ENCODE results near the gene WDR35.

Gene WDR35

GRCh38 chr2:20018601-20019152, 28.8 kb upstream of the WDR35 start:
- TF ChIP-seq CTCF (IDR thresholded peaks at IDR 0.05; ENCODE audit: low read depth, low read length) = no peak
- H3K4me3 ChIP-seq (ENCODE audit: low read depth, low read length) = no peak overlapping the region

DNA sequence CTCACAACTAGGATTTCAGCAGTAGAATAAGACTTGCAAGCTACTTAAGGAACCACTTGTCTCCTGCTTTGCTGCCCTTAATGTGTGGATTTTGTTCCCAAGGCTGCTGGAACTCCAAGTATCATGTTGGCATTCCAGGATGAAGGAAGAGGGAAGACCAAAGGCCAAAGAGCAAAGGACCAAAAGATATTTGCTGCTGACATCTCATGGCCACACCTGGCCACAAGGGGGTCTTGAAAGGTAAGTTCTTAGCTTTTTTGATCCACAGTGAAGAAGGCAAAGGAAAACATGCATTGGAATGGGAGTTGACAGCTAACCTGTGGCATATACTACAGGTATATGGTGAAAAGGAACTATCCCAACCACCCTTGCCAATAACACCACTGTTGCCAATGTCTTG, 26.4 kb upstream of the WDR35 start:
- no peak for TF ChIP-seq CTCF (IDR thresholded peaks at IDR 0.05; ENCODE audit: low read depth, low read length)
- no peak overlapping the region for H3K4me3 ChIP-seq (ENCODE audit: low read depth, low read length)

DNA sequence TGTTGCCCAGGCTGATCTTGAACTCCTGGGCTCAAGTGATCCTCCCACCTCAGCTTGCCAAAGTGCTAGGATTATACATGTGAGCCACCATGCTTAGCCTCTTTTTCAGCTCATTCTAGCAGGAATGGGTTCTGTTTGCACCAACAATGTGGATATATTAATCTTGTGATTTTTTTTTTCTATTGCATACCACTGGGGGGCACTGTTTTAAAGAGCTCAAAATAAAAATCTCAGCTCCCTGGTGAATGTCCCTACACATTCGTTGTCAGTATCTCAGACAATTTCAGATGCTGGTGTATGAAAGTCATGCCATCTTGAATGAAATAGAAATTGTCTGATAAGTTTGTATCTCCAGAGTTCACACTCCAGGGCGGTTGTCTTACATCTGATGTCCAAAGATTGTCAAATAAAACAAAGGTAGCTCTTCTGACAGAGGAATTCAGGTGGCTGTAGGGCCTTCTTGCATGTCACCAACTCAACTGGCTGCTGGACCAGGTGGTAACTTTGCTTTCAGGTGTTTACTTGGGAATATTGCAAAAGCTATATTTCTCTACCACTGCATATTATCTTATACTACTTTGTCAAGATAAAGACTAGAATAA, 25.7 kb upstream of the WDR35 start:
- no peak overlapping the region for H3K4me3 ChIP-seq (ENCODE audit: low read depth, low read length)
- no peak; the same call in 1 of the 2 replicates for TF ChIP-seq CTCF (IDR thresholded peaks at IDR 0.05; ENCODE audit: low read depth, low read length)

- H3K4me3 ChIP-seq (ENCODE audit: low read depth, low read length) = peak overlapping the region; percentile 49; the same call in 1 of the 2 replicates
- TF ChIP-seq CTCF (IDR thresholded peaks at IDR 0.05; ENCODE audit: low read depth, low read length) = no peak
Observed at GRCh38 chr2:20013126-20013849, 23.4 kb upstream of the WDR35 start.

GRCh38 chr2:20012282-20013125, 22.6 kb upstream of the WDR35 start, which contains the start of gene MATN3:
TSS of gene MATN3 (minus strand) at chr2:20012668. CDS start at chr2:20012631, 37 bp downstream.
- H3K4me3 ChIP-seq (ENCODE audit: low read depth, low read length) = peak within 1 kb of the TSS; percentile 49
- TF ChIP-seq CTCF (IDR thresholded peaks at IDR 0.05; ENCODE audit: low read depth, low read length) = no peak

- H3K4me3 ChIP-seq (ENCODE audit: low read depth, low read length) = peak overlapping the region; percentile 49
Observed at GRCh38 chr2:20012032-20012281, 22.1 kb upstream of the WDR35 start.

More at GRCh38 chr2:20012032-20012281, 22.1 kb upstream of the WDR35 start:
- no peak for TF ChIP-seq CTCF (IDR thresholded peaks at IDR 0.05; ENCODE audit: low read depth, low read length)

Data from WI38 (cell line).